Common myeloid progenitor, CD34-positive (primary cell): ENCODE data around the gene FBN1.

Source experiments
- CTCF ChIA-PET: fragments of 350-600 bp; sonication (Branson Sonifier 250); formaldehyde crosslinking; loops from one replicate; lab custom pipeline; 2021; ENCODE audit warnings: antibody characterized with exemption; lab: Charles Lee
- POLR2A ChIA-PET: fragments of 350-600 bp; sonication (Branson Sonifier 250); formaldehyde crosslinking; loops from one replicate; lab custom pipeline; 2021; ENCODE audit warnings: antibody characterized with exemption; lab: Charles Lee
- DNase-seq, 3 donors: peaks; one replicate each; pipeline versions ENCODE4 v3.0.0 to v3.0.0-alpha.2; 2013
- H3K27ac ChIP-seq, 2 experiments: 1 replicate in 1 of 2; 2 replicates in 1 of 2; pipeline ENCODE4 v1.7.0; 2013; ENCODE audit warnings: inconsistent platforms in 2 of 2, low read length in 2 of 2, mild to moderate bottlenecking in 2 of 2, low read depth in 1 of 2, moderate library complexity in 1 of 2; ENCODE audit not compliant: severe bottlenecking in 2 of 2, insufficient read depth in 1 of 2, poor library complexity in 1 of 2
- H3K27me3 ChIP-seq, 5 experiments: replicated peaks in 2 of 5; 1 replicate in 3 of 5; 2 replicates in 2 of 5; pipeline versions ENCODE4 v1.6.1 to v1.7.0; 2013; ENCODE audit warnings: low read length in 4 of 5, mild to moderate bottlenecking in 2 of 5, moderate library complexity in 2 of 5, inconsistent platforms in 1 of 5; ENCODE audit not compliant: insufficient read depth in 5 of 5, control insufficient read depth in 4 of 5
- H3K36me3 ChIP-seq, 4 experiments: 1 replicate in 2 of 4; 2 replicates in 2 of 4; pipeline versions ENCODE4 v1.6.1 to v1.7.0; 2013; ENCODE audit warnings: low read length in 3 of 4, control low read depth in 1 of 4, mild to moderate bottlenecking in 1 of 4; ENCODE audit not compliant: control insufficient read depth in 4 of 4, insufficient read depth in 4 of 4
- H3K4me1 ChIP-seq, 4 experiments: 1 replicate in 3 of 4; 2 replicates in 1 of 4; pipeline versions ENCODE4 v1.6.1 to v1.7.1; 2013; ENCODE audit warnings: low read length in 3 of 4, mild to moderate bottlenecking in 3 of 4, control low read depth in 1 of 4, inconsistent platforms in 1 of 4, moderate library complexity in 1 of 4; ENCODE audit not compliant: control insufficient read depth in 4 of 4, insufficient read depth in 4 of 4; ENCODE audit errors: control extremely low read depth in 1 of 4
- H3K4me3 ChIP-seq, 7 experiments: 1 replicate in 4 of 7; 2 replicates in 3 of 7; pipeline versions ENCODE4 v1.5.1 to v1.7.0; 2013; ENCODE audit warnings: mild to moderate bottlenecking in 7 of 7, low read length in 6 of 7, moderate library complexity in 6 of 7, inconsistent platforms in 2 of 7, low read depth in 2 of 7, control low read depth in 1 of 7; ENCODE audit not compliant: insufficient read depth in 4 of 7, control insufficient read depth in 1 of 7; ENCODE audit errors: extremely low read depth in 1 of 7
- H3K9me3 ChIP-seq, 5 experiments: 1 replicate in 4 of 5; 2 replicates in 1 of 5; pipeline versions ENCODE4 v1.6.1 to v1.7.1; 2013; ENCODE audit warnings: low read length in 4 of 5, mild to moderate bottlenecking in 2 of 5, inconsistent platforms in 1 of 5, low read depth in 1 of 5, moderate library complexity in 1 of 5; ENCODE audit not compliant: control insufficient read depth in 4 of 5, insufficient read depth in 2 of 5; ENCODE audit errors: control extremely low read depth in 1 of 5
- WGBS: methylation state at CpG from one replicate; pipeline ENCODE4 v1.1.5; 2013; ENCODE audit not compliant: insufficient coverage; 5-methylcytosine and 5-hydroxymethylcytosine counted together

Gene FBN1

DNA sequence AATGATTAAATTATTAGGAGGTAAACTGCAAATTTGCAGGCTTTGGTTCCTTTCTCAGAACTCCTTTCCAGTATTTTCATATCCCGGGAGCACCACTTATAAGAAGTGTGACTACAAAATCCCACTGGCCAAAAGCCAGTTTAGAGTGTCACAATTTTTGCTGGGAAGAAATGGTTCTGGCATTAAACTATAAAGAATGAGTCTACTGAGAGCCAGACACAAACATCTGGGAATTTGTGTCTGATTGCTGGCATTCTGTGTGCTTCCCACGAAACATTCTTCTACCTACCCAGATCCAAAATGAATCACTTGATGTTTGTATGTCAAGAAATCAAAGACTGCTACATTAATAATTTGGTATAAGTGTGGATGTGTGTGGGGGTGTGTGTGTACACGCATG lies 231.5 kb downstream of the FBN1 start:
- 100% methylated on average over 1 of the region's 3 CpGs for WGBS
- Histone ChIP-seq H3K36me3 (peaks cover 0 to 31% (median 8%) of the 10 kb centered on the region in 4 experiments), H3K27ac (no peak overlapping the region), H3K9me3 (no peaks in the 10 kb centered on the region), H3K4me3 (no peak overlapping the region), H3K27me3 (no peaks in the 10 kb centered on the region), H3K4me1 (no peaks in the 10 kb centered on the region)
- ChIA-PET CTCF (no interaction called here), POLR2A (interaction anchor here (0.6 kb wide), 1 partner anchor 115 kb away, joined by 3 read pairs; no protein-coding TSS in a partner anchor)
- no peak for DNase-seq

DNA sequence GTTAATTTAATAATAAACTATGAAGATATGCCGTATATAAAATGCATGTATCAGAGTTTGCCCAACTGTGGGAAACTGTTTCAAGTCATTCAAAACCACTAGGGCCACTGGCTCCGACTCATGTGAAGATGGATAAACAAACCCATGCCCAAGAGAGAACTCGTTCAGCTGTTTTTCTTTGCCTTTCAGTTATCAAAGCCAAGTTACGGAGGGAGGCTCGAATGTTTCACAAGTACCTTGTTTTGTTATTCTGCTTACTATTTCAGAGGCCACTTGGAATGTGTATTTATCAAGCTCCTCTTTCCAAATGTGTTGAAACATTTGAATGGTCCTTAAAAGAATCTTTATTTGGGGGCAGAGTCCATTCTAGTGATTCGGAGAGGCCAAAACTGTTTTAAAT lies 232.2 kb downstream of the FBN1 start:
- Histone ChIP-seq H3K27ac (no peak overlapping the region), H3K9me3 (no peaks in the 10 kb centered on the region), H3K27me3 (no peaks in the 10 kb centered on the region), H3K36me3 (peaks cover 0 to 31% (median 6%) of the 10 kb centered on the region in 4 experiments), H3K4me3 (no peak overlapping the region), H3K4me1 (no peaks in the 10 kb centered on the region)
- ChIA-PET CTCF (interaction anchor here (1.1 kb wide), 1 partner anchor 57 kb away, joined by 3 read pairs; no protein-coding TSS in a partner anchor), POLR2A (interaction anchor here (0.6 kb wide), 1 partner anchor 116 kb away, joined by 3 read pairs; no protein-coding TSS in a partner anchor)
- DNase-seq = no peak
- WGBS = 100% methylated on average over 5 of the region's 6 CpGs

DNA sequence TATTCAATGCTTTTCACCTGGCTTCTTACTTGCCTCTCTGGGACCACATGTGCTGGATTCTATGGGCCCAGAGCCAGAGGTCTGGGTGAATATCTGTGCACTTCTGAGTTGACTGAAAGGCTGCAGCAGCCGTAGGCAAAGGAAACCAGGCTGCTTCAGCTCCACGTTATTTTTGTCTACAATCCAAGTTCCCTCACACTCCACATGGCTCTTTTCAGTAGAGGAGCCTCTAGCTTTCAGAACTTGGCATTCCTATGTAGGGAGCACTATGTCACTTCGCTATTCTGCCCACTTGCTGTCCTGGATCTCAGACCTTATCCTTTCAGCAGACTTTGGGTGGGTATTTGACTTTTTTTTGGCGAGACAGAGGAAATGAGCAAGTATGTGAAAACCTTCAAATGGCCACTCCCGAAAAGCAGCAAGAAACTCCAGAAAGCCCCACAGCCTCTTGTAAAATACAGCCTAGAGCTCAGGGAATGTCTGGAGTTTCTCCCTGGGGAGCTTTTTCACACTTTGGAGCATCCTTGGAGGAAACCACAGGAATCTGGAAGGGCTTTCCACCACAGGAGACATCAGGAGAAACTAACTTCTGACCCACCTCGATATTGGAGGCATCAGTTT lies 233.4 kb downstream of the FBN1 start:
- H3K27ac ChIP-seq = no peak overlapping the region
- no peak overlapping the region for H3K4me3 ChIP-seq
- ChIA-PET CTCF (no interaction called here), POLR2A (no interaction called here)
- no peaks in the 10 kb centered on the region for H3K27me3 ChIP-seq
- no peak for DNase-seq
- peaks cover 0 to 31% (median 6%) of the 10 kb centered on the region in 4 experiments for H3K36me3 ChIP-seq
- H3K4me1 ChIP-seq = no peaks in the 10 kb centered on the region
- 97% methylated on average over 6 of the region's 6 CpGs for WGBS
- no peaks in the 10 kb centered on the region for H3K9me3 ChIP-seq

DNA sequence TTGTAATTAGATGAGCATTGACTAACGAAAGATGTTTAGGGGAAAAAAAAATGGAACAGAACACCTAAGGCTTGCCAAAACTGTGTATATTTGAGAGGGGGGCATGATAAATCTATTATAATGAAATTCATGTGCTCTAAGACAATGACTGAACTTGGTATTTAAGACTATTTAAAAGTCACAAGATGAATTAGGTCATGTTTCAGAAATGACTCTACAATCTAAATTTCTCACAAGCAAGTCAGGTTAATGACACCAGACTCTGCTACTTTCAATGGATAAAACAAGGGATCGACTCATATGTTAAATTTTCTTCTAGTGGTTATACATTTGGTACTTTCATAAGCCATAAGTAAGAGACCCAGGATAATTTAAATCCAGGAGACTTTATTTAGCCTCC lies 235.9 kb downstream of the FBN1 start:
- Histone ChIP-seq H3K4me1 (peaks cover 0 to 4% (median 0%) of the 10 kb centered on the region in 4 experiments), H3K36me3 (peaks cover 0 to 26% (median 3%) of the 10 kb centered on the region in 4 experiments), H3K4me3 (no peak overlapping the region), H3K27me3 (no peaks in the 10 kb centered on the region), H3K9me3 (no peaks in the 10 kb centered on the region), H3K27ac (no peak overlapping the region)
- CTCF ChIA-PET = no interaction called here
- DNase-seq = no peak
- WGBS = no CpG with 5 or more reads among the region's 2 CpGs
- POLR2A ChIA-PET = no interaction called here

DNA sequence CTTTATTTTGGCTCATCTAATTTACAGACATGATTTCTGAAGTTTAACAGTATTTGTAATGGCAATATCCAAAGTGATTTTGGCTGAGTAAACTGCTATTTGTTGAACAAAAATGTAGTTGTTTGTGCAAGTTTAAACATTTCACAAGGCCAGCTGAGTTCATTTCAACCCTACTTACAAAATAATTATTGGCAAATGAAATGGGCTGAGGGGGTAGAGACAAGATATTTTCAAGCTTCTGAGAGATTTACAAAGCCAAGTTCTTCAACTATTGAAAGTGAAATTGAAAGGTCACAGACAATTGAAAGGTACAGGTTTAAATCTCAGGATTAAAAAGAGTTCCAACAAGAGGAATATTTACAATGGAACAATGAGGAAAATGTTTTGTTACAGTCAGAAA lies 237.2 kb downstream of the FBN1 start:
- ChIA-PET CTCF (no interaction called here), POLR2A (no interaction called here)
- Histone ChIP-seq H3K4me1 (peaks cover 0 to 4% (median 0%) of the 10 kb centered on the region in 4 experiments), H3K4me3 (no peak overlapping the region), H3K36me3 (peaks cover 0 to 26% (median 2%) of the 10 kb centered on the region in 4 experiments), H3K27me3 (no peaks in the 10 kb centered on the region), H3K9me3 (no peaks in the 10 kb centered on the region), H3K27ac (no peak overlapping the region)
- DNase-seq = no peak

DNA sequence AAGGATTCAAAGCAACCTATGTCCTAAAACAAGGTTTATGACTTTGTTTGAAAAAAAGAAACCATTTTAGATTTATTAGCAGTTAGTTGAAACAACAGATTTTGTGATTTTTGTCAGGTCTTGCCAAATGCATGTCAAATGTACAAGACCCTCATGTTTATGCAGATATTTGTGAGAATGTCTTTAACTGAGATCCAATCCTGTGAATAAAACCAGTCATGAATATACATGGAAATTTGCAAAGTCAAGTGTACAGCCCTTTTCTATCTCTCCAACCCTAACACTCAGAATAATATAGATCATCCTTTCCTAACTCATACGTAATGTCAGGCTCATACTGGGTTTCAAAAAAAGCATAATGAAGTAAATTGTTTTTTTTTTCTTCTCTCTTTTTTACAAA lies 237.9 kb downstream of the FBN1 start:
- ChIA-PET POLR2A (no interaction called here), CTCF (interaction anchor here (1.1 kb wide), 1 partner anchor 8 kb away, joined by 4 read pairs; no protein-coding TSS in a partner anchor)
- H3K27me3 ChIP-seq = no peaks in the 10 kb centered on the region
- H3K27ac ChIP-seq = no peak overlapping the region
- H3K36me3 ChIP-seq = peaks cover 0 to 24% (median 2%) of the 10 kb centered on the region in 4 experiments
- no CpG with 5 or more reads among the region's 1 CpG for WGBS
- DNase-seq = no peak
- H3K9me3 ChIP-seq = no peaks in the 10 kb centered on the region
- peaks cover 0 to 4% (median 0%) of the 10 kb centered on the region in 4 experiments for H3K4me1 ChIP-seq
- no peak overlapping the region for H3K4me3 ChIP-seq

DNA sequence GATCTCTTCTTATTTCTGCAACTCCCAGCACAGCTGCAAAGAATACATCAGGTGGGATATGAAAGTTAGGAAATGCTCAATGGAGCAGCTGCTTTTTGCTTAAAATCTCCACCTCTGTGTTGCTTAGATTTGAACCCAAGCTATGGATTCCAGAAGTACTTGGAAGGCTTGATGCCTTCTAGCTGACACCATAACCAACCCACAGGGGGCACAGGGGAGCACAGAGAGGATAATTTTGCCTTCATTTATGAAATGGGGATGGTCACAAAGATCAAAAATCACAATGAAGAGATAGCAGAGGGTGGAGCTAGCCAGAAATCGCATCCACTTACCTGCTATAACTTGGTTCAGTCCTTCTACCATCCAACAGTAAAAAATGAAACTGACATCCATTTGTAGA lies 238.6 kb downstream of the FBN1 start:
- DNase-seq = no peak
- Histone ChIP-seq H3K27ac (no peak overlapping the region), H3K4me1 (peaks cover 0 to 4% (median 0%) of the 10 kb centered on the region in 4 experiments), H3K9me3 (no peaks in the 10 kb centered on the region), H3K4me3 (no peak overlapping the region), H3K36me3 (peaks cover 0 to 17% (median 2%) of the 10 kb centered on the region in 4 experiments), H3K27me3 (no peaks in the 10 kb centered on the region)
- WGBS = no CpG with 5 or more reads among the region's 1 CpG
- POLR2A ChIA-PET = no interaction called here
- CTCF ChIA-PET = interaction anchor here (1.1 kb wide), 1 partner anchor 9 kb away, joined by 4 read pairs; no protein-coding TSS in a partner anchor
